BE2C (cell line): ENCODE results near the gene AMIGO2.

ENCODE experiments used
- DNase-seq: peaks from one replicate; pipeline ENCODE4 v3.0.0-alpha.2; 2020
- H3K27me3 ChIP-seq: fragments of 250-450 bp; sonication (Bioruptor Pico); 2 replicates; pipeline ENCODE4 v1.5.1; 2020; ENCODE audit warnings: mild to moderate bottlenecking
- H3K36me3 ChIP-seq: fragments of 250-450 bp; sonication (Bioruptor Pico); 2 replicates; pipeline ENCODE4 v1.5.1; 2020; ENCODE audit warnings: mild to moderate bottlenecking
- H3K4me1 ChIP-seq: fragments of 250-450 bp; sonication (Bioruptor Pico); 2 replicates; pipeline ENCODE4 v1.5.1; 2020
- H3K4me3 ChIP-seq: 2 replicates; pipeline ENCODE4 v1.5.1; 2011; ENCODE audit warnings: low read depth, low read length
- H3K9me3 ChIP-seq: fragments of 250-450 bp; sonication (Bioruptor Pico); 2 replicates; pipeline ENCODE4 v1.5.1; 2020
- CTCF ChIP-seq: IDR thresholded peaks from 2 replicates; pipeline ENCODE4 v1.5.1; 2012; ENCODE audit warnings: mild to moderate bottlenecking, low read depth, low read length

AMIGO2 gene

DNA sequence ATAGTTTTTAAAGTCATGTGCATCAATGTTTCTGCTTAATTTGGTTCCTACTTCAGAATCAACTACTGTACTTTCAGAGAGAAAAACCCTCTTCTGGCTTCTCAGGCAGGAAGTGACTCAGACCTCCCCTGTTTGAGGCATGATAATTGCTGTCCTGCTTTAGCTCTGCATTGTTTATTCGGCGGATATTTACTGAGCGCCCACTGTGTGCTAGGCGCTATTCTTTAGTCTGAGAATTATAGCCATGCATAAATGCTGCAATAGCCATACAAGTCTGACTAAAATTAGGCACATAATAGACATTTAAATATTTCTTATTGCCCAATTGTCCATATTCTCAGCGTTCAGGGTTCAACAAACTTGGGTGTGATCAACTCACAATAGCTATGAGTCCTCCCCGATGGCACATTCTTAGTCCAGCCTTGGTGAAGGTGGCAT, 6.1 kb upstream of the AMIGO2 start:
- Histone ChIP-seq H3K4me1 (no peaks in the 10 kb centered on the region), H3K4me3 (no peak overlapping the region), H3K36me3 (no peaks in the 10 kb centered on the region), H3K9me3 (no peaks in the 10 kb centered on the region), H3K27me3 (peaks cover 10% of the 10 kb centered on the region)
- no peak for DNase-seq
- TF ChIP-seq CTCF: no peak

- Histone ChIP-seq H3K36me3 (no peaks in the 10 kb centered on the region), H3K9me3 (no peaks in the 10 kb centered on the region), H3K4me1 (no peaks in the 10 kb centered on the region), H3K27me3 (peaks cover 27% of the 10 kb centered on the region), H3K4me3 (no peak overlapping the region)
- DNase-seq: no peak
- TF ChIP-seq CTCF: no peak
These were observed 4.4 kb upstream of the AMIGO2 start for GRCh38 chr12:47084172-47084571.

GRCh38 chr12:47082796-47083621, 3.2 kb upstream of the AMIGO2 start:
- TF ChIP-seq CTCF: no peak
- no peak for DNase-seq
- peaks cover 38% of the 10 kb centered on the region for H3K27me3 ChIP-seq
- no peaks in the 10 kb centered on the region for H3K4me1 ChIP-seq
- no peak overlapping the region for H3K4me3 ChIP-seq
- no peaks in the 10 kb centered on the region for H3K36me3 ChIP-seq
- no peaks in the 10 kb centered on the region for H3K9me3 ChIP-seq

- no peaks in the 10 kb centered on the region for H3K9me3 ChIP-seq
- no peak for DNase-seq
- no peaks in the 10 kb centered on the region for H3K36me3 ChIP-seq
- TF ChIP-seq CTCF: no peak
- no peaks in the 10 kb centered on the region for H3K4me1 ChIP-seq
- H3K27me3 ChIP-seq: peaks cover 46% of the 10 kb centered on the region
- H3K4me3 ChIP-seq: no peak overlapping the region
These were observed 2.5 kb upstream of the AMIGO2 start for GRCh38 chr12:47082283-47082682.

GRCh38 chr12:47080725-47081502, 1.2 kb upstream of the AMIGO2 start:
- no peak for TF ChIP-seq CTCF
- no peak for DNase-seq
- no peaks in the 10 kb centered on the region for H3K36me3 ChIP-seq
- no peaks in the 10 kb centered on the region for H3K9me3 ChIP-seq
- H3K4me3 ChIP-seq: no peak overlapping the region
- peaks cover 51% of the 10 kb centered on the region for H3K27me3 ChIP-seq
- no peaks in the 10 kb centered on the region for H3K4me1 ChIP-seq
